GM21717 (cell line): ENCODE measurements around the gene PTHLH.
A peak's percentile ranks its signal among the peaks of the same experiment; 100 is the strongest.

Source experiments
- ATAC-seq: cut with Tn5 transposase; IDR thresholded peaks from one replicate; pipeline ENCODE4 v1.9.1; 2021; ENCODE audit warnings: mild to moderate bottlenecking, moderate library complexity; ENCODE audit not compliant: unreplicated experiment

PTHLH gene

DNA sequence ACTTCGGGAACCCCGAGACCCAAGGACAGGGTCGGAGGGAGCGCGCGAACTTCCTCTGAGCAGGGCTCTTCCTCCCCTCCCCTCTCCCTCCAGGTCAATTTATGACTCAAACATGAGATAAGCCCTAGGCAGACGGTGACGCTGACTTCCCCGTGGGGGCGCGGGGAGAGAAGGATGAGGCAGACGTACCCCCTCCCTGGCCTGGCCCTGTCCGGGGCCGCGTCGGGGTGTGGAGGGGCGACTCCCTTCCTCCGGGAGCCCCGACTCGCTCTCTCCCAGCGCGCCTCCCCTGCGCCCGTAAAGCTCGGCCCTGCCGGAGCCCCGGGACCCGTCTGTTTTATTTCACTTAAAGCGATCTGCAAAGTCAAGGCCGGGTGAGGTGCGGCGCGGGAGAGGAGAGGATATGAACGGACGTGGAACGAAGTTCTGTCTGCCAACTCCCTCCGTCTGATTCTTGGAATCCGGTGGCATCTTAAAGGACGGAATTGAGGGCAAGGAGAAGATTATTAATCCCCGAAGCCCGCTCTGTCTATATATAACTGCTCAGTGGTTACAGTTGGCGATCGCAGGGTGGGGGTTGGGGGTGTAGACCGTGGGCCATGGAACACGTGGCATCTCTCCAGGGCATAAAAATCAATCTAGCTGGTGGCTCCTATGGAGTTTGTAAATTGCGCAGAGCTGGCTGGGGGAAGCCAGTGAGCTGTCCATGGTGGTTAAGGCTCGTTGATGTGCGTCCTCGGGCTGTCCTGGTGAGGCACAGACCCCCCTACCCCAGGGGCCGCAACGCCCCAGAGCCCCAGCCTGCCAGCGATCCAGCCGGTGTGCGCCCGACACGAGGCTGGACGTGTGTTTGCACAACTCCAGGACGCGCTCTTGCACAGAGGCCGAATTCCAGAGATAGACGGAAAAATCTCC, 2.9 kb upstream of the PTHLH start:
- no peak for ATAC-seq

DNA sequence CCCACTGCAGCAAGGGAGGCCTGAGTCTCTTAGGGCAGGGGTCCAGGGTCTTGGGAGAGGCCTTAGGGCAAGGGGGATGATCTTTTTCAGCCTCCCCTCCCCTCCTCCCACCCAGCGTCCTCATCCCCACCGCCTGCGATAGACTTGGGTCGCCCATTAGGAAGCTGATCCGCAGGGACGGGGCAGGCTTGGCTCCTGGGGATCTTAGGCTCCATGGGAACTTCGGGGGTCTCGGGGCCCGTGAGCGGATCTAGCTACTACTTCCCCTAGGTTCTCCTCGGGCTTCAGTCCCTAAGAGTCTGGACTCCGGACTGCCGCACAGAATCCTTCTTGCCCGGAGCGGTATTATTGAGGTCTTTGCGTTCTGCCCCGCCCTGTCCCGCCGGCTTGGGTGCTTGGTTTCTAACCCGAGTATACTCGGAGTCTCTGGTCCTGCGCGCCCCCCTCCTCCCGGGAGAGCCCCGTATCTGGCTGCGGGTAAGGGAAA, 2.2 kb upstream of the PTHLH start:
- no peak for ATAC-seq

- ATAC-seq = no peak
Observed at GRCh38 chr12:27973487-27973890, 956 bp upstream of the PTHLH start.

GRCh38 chr12:27971606-27972005, 927 bp downstream of the PTHLH start:
- ATAC-seq = no peak

DNA sequence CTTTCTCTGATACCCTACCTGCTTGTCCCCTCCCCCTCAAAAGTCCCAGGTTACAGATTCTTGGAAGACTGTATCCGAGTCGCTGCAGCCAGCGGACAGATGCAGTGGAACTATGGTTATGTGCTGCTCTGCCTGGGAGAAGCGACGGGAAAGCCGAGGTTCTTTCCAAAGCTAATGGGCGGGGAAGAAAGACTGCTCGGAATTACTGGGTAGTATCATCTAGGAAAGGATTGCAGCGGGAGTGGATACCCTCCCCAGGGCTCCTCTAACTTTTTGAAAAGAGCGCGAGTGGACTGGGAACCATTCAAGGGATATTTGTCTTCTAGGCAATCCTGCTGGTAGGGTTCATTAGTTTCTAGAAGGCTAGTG, 1.4 kb downstream of the PTHLH start:
- ATAC-seq = no peak

DNA sequence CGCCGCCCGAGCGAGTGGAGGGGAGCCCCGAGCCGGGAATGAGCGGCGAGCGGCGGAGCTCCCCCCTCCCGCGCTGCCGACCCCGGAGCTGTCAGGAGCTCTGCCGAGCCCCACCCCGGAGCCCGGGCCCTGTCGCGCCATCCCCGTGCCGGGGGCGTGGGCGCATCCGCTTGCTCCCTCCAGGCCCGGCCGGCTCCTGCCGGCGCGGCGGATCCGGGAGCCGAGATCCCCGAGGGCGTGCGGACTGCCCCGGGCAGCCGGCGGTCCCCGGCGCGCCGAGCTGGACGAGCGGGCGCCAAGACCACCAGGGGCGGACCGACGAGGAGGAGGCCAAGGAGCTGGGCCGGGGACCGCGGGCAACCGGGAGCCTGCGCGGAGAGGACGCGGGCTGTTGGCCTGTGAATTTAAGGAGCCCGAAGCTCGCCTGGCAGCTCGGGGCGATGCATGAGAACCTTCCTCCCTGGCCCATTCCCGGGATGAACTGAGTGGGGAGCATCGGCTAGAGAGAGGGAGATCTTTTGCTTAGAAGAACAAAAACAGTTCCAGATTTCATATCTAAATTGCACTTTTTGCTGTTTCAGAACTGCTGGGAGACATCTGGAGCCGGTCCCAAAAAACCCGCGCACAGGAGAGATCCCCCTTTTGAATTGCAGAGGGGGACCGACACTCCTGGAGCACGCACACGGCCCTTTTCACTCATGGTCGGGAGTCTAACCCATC, 2.0 kb downstream of the PTHLH start:
- peak; percentile 13 for ATAC-seq

GRCh38 chr12:27969624-27970400, 2.7 kb downstream of the PTHLH start:
- ATAC-seq = peak; percentile 91

- no peak for ATAC-seq
Observed at GRCh38 chr12:27968972-27969623, 3.4 kb downstream of the PTHLH start.

DNA sequence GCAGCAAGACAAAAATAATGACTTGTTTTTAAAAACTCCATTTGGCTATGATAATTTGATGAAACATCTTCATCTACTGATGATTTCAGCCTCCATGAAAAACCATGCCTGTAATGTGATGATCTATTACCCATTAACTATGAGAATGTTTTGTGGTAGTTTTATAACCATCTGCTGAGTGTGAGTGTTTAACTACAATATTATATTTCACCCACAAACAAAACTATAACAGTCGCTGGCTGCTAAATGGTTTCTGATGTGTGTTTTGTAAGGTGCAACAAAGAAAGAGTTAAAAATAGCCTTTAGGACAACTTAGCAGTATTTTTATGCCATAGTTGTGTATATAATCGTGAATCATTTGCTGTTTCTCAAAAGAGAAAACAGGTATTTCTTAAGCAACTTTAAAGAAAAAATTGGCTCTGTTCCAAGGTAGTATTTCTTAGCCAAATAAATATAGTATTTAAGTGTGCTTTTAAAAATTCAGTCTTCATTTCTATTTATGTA, 4.9 kb downstream of the PTHLH start:
- ATAC-seq = no peak

DNA sequence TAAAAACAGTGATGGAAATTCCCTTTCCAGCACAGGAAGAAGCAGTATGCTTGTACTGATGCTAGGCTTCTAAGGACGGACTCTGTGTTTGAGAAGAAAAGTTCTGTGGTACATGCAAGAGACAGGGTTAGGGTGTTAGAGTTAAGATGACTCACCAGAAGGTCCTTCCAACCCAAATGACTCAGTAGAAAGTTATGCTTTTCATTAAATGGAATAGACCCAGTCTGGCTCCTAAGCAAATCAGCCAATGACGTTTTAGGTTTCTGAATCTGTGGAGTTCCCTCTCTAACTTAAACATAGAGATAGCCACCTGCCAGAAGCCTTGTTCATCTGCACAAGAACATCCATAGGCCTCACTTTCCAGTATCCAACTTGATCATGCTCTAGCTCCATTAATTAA, 5.7 kb downstream of the PTHLH start:
- ATAC-seq = no peak

DNA sequence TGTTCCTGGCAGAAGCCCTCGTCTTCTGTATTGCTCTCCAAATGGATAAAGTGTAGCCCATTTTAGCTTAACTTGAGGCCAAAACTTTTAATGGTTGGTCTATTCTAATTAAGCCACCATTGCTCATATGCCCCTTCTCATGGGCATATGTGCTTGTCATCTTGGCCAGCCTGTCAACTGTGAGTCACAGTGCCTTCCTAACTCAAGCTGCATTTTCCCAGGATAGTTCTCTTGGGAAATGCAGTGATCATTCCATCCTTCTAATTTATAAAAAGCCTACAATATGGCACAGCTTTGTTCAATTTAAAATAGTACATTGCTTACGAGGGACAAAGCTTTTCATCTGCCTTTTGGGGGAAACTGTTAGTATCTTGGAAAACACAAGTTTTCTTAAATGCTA, 6.6 kb downstream of the PTHLH start:
- ATAC-seq = no peak

GRCh38 chr12:27965411-27965810, 7.1 kb downstream of the PTHLH start:
- no peak for ATAC-seq

DNA sequence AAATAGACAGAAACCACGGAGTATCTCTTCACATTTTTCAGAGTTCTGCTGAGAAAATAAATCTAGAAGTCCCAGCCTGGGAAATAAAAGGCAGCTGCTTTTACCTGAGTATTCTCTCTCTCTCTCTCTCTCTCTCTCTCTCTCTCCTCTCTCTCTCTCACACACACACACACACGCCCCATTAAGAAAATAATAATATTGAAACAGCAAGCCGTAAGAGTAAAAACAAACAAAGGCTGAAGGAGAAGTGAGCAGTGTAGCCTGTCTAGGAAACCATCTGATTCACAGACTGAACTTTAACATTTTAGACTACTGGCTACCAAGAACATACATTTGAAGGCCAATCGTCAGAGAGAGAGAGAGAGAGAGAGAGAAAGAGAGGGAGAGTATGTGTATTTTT, 8.4 kb downstream of the PTHLH start:
- ATAC-seq = no peak

DNA sequence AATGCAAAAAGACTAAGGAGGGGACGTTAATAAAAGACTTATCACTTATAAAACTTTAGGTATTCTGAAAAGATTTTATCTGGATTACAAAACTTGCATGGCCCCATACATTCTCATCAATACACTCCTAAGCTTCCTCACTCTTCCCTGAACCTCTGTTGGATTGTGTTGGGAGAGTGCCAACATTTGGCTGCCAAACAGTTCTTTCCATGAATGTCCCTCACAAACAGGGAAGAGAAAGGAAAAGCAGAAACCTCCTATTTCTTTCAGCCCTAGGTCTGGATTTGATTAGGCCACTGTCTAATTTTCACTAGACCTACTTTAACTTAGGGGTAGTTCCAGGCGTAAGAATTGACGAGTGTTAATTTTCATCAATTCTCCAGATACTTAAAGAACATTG, 11.7 kb downstream of the PTHLH start:
- no peak for ATAC-seq

- ATAC-seq = no peak
Observed at GRCh38 chr12:27958675-27959074, 13.9 kb downstream of the PTHLH start.

- ATAC-seq = no peak
Observed at GRCh38 chr12:27957366-27957765, 15.2 kb downstream of the PTHLH start.

GRCh38 chr12:27953817-27954216, 18.7 kb downstream of the PTHLH start:
- ATAC-seq = no peak

DNA sequence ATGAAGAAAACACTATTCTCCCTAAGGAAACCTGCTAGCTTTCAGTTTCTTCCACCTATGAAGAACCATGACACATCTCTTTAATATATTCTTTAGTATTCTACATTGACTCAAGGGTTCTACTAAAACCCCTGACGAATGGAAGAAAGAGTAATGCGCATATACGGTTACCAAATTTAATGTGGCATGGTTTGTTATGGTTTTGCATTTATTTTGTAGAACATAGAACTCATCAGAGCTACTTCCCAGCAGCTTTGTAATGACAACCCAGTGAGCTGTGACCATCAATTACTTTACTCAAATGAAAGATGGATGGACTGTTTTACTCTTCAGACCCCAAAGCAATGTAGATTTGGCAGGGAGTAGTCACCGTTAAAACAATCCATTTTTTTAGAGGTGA, 19.2 kb downstream of the PTHLH start:
- no peak for ATAC-seq

GRCh38 chr12:27952510-27952909, 20.0 kb downstream of the PTHLH start:
- ATAC-seq = no peak

DNA sequence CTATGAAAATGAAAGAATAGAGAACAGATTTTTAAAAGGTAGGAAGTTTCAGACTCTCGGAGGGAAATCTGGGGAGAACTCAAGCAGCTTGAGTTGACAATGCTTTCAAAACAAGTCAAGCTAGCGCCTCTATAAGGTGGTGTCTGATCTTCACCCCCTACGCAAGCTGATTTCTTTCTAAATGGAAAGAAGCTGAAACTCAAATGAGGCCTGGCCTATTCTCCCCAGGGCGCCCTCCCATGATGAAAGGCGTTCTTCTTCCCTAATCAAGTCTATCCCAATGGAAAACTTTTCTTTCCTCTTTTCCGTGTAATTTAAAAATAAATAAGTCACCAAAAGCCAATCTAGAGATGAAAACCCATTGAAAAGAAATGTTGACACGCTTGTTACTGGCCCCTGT, 20.6 kb downstream of the PTHLH start:
- ATAC-seq = no peak

DNA sequence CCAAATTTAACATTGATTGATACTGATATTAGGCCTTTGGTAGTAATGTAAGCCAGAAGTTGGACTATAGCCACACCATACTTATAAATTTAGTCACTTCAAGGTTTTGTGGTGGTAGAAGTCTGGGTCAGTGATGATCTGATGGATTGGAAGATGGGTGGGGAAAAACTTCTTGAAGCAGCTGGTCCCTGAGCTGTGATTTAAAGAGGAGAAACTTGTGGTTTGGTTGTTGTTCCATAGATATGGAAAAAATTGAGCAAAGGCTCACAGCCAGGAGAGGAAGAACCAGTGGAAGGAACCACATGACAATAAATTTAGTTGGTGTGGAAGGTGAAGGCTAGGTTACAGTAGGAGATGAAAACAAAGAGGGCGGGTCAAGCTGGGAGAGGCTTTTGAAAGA, 26.1 kb downstream of the PTHLH start:
- ATAC-seq = no peak
